SU-DHL-6 (cell line): ENCODE measurements around the gene ZCCHC3.

Source experiments
- EZH2phosphoT487 ChIP-seq: fragments of 200-600 bp; sonication (generic), shearing (Covaris generic); conservative IDR thresholded peaks from 2 replicates; pipeline ENCODE4 v1.6.1; 2018; ENCODE audit warnings: mild to moderate bottlenecking, antibody characterized with exemption, low read length, moderate library complexity, mixed read lengths
- TF ChIP-seq, protein P1 (sequence below): fragments of 200-600 bp; sonication (generic); IDR thresholded peaks from one replicate; pipeline ENCODE4 v1.5.1; 2017; ENCODE audit warnings: antibody characterized with exemption, mild to moderate bottlenecking, low read length, moderate library complexity; ENCODE audit not compliant: insufficient read depth, poor library complexity, severe bottlenecking

- TF ChIP-seq, protein P1, sequence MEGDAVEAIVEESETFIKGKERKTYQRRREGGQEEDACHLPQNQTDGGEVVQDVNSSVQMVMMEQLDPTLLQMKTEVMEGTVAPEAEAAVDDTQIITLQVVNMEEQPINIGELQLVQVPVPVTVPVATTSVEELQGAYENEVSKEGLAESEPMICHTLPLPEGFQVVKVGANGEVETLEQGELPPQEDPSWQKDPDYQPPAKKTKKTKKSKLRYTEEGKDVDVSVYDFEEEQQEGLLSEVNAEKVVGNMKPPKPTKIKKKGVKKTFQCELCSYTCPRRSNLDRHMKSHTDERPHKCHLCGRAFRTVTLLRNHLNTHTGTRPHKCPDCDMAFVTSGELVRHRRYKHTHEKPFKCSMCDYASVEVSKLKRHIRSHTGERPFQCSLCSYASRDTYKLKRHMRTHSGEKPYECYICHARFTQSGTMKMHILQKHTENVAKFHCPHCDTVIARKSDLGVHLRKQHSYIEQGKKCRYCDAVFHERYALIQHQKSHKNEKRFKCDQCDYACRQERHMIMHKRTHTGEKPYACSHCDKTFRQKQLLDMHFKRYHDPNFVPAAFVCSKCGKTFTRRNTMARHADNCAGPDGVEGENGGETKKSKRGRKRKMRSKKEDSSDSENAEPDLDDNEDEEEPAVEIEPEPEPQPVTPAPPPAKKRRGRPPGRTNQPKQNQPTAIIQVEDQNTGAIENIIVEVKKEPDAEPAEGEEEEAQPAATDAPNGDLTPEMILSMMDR = no peak
- no peak for TF ChIP-seq EZH2phosphoT487
Observed at GRCh38 chr20:272718-273117, 24.7 kb upstream of the ZCCHC3 start.
